Panc1 (cell line): Measurements from ENCODE around the gene USP40. TPM values are rescaled to one million over a fixed set of nuclear protein-coding genes. Genes with fewer than 3 reads are reported as not detected.

ENCODE experiments used
- ATAC-seq: fragments of 200-7000 bp; cut with Tn5 transposase; 2 replicates; pipeline ENCODE4 v1.9.1; 2020; ENCODE audit warnings: mild to moderate bottlenecking, moderate library complexity
- BruUV-seq: library from RNA; stranded (reverse); fragments of 400-500 nt; replicated peaks from 2 replicates; lab custom pipeline; 2021; lab: Mats Ljungman, UMichigan
- CTCF ChIA-PET: fragments of 300-600 bp; sonication (Branson Sonifier 250); formaldehyde crosslinking; loops from one replicate; lab custom pipeline; 2022; ENCODE audit warnings: antibody characterized with exemption; lab: Charles Lee
- POLR2A ChIA-PET: fragments of 300-600 bp; sonication (Branson Sonifier 250); formaldehyde crosslinking; loops from one replicate; lab custom pipeline; 2022; ENCODE audit warnings: antibody characterized with exemption; lab: Charles Lee
- DNase-seq: peaks from one replicate; pipeline ENCODE4 v3.0.0-alpha.2; 2010; ENCODE audit warnings: low read depth, low spot score
- H3K27ac ChIP-seq: 2 replicates; pipeline ENCODE4 v1.5.1; 2011; ENCODE audit warnings: mild to moderate bottlenecking, low read length, inconsistent platforms
- H3K27me3 ChIP-seq: fragments of 200-500 bp; sonication (Bioruptor generic); 2 replicates; pipeline ENCODE4 v1.6.0; 2014; ENCODE audit warnings: low read length, inconsistent platforms; ENCODE audit not compliant: control insufficient read depth, insufficient read depth
- H3K36me3 ChIP-seq: fragments of 200-500 bp; sonication (Bioruptor generic); 2 replicates; pipeline ENCODE4 v1.5.1; 2014; ENCODE audit warnings: inconsistent platforms, mild to moderate bottlenecking, low read length, moderate library complexity; ENCODE audit not compliant: control insufficient read depth, insufficient read depth
- H3K4me1 ChIP-seq: 2 replicates; pipeline ENCODE4 v1.5.1; 2011; ENCODE audit warnings: inconsistent platforms, mild to moderate bottlenecking, low read length, moderate library complexity; ENCODE audit not compliant: control insufficient read depth, insufficient read depth
- H3K4me3 ChIP-seq, 2 experiments: 2 replicates each; pipeline ENCODE4 v1.5.1; 2011 to 2012; ENCODE audit warnings: low read depth in 2 of 2, low read length in 2 of 2, mild to moderate bottlenecking in 2 of 2, inconsistent platforms in 1 of 2, moderate library complexity in 1 of 2
- H3K9me3 ChIP-seq: fragments of 200-500 bp; sonication (Bioruptor generic); 2 replicates; pipeline ENCODE4 v1.5.1; 2014; ENCODE audit warnings: low read depth, mild to moderate bottlenecking, inconsistent platforms, low read length, moderate library complexity; ENCODE audit not compliant: control insufficient read depth, insufficient read depth
- CTCF ChIP-seq: fragments of 450-650 bp; IDR thresholded peaks from 2 replicates; pipeline ENCODE4 v1.5.1; 2017; ENCODE audit warnings: mild to moderate bottlenecking
- POLR2AphosphoS5 ChIP-seq: IDR thresholded peaks from 2 replicates; pipeline ENCODE4 v1.6.1; 2012; ENCODE audit warnings: mild to moderate bottlenecking, low read depth, low read length, moderate library complexity
- REST ChIP-seq, 2 experiments: IDR thresholded peaks; 2 replicates each; pipeline ENCODE4 v1.6.1; 2011 to 2012; ENCODE audit warnings: low read depth in 2 of 2, control low read depth in 1 of 2, low read length in 1 of 2, mild to moderate bottlenecking in 1 of 2, moderate library complexity in 1 of 2; ENCODE audit not compliant: insufficient read depth in 1 of 2
- SIN3A ChIP-seq: IDR thresholded peaks from 2 replicates; pipeline ENCODE4 v1.6.1; 2012; ENCODE audit warnings: low read depth, mild to moderate bottlenecking, low read length, moderate library complexity, borderline replicate concordance; ENCODE audit not compliant: insufficient read depth
- TCF7L2 ChIP-seq: IDR thresholded peaks from 2 replicates; pipeline ENCODE4 v1.6.1; 2011; ENCODE audit warnings: mild to moderate bottlenecking, low read depth, low read length, inconsistent platforms
- in situ Hi-C: cut with HindIII; loops from 2 replicates; pipeline ENCODE4 v1.10.0; 2016; ENCODE audit warnings: low sequenced_read_pairs, low pct_unique_long_range_greater_than_20kb
- intact Hi-C: fragments of 100-400 bp; cut with micrococcal nuclease; formaldehyde crosslinking; loops from one replicate; pipeline ENCODE4 v1.10.0; 2022; ENCODE audit not compliant: unreplicated experiment
- total RNA-seq: library from RNA; stranded (reverse); gene quantifications from one replicate; pipeline ENCODE4 v1.2.1, GENCODE V29; 2021; ENCODE audit not compliant: unreplicated experiment

USP40 gene
- total RNA-seq, 1 experiment from 2014 or later: 26.6 TPM

GRCh38 chr2:233456934-233457333, 109.6 kb downstream of the USP40 start:
- ATAC-seq (no peak), DNase-seq (no peak)
- no TSS peak for BruUV-seq
- Histone ChIP-seq H3K27ac (no peak overlapping the region), H3K4me1 (no peaks in the 10 kb centered on the region), H3K4me3 (no peak overlapping the region), H3K27me3 (no peaks in the 10 kb centered on the region), H3K36me3 (peaks cover 21% of the 10 kb centered on the region), H3K9me3 (no peaks in the 10 kb centered on the region)
- in situ Hi-C loops (no loop called here), intact Hi-C loops (no loop called here)
- TF ChIP-seq POLR2AphosphoS5 (no peak), SIN3A (no peak), CTCF (no peak), REST (IDR thresholded peaks at IDR 0.05; ENCODE audit: insufficient read depth in 1 of 2, low read depth in 2 of 2, low read length in 1 of 2) (no peak), TCF7L2 (no peak)
- POLR2A ChIA-PET: no interaction called here
- CTCF ChIA-PET: no interaction called here

- POLR2A ChIA-PET: no interaction called here
- no peak for ATAC-seq
- DNase-seq: no peak
- TF ChIP-seq SIN3A (no peak), POLR2AphosphoS5 (no peak), REST (IDR thresholded peaks at IDR 0.05; ENCODE audit: insufficient read depth in 1 of 2, low read depth in 2 of 2, low read length in 1 of 2) (no peak), TCF7L2 (no peak), CTCF (no peak)
- in situ Hi-C loops (no loop called here), intact Hi-C loops (no loop called here)
- Histone ChIP-seq H3K36me3 (peaks cover 20% of the 10 kb centered on the region), H3K4me3 (no peak overlapping the region), H3K9me3 (no peaks in the 10 kb centered on the region), H3K4me1 (no peaks in the 10 kb centered on the region), H3K27ac (no peak overlapping the region), H3K27me3 (no peaks in the 10 kb centered on the region)
- BruUV-seq: no TSS peak
- CTCF ChIA-PET: no interaction called here
Observed at GRCh38 chr2:233456111-233456510, 110.5 kb downstream of the USP40 start.
